ENCODE measurements around the gene TMEM185B.

TMEM185B gene

DNA sequence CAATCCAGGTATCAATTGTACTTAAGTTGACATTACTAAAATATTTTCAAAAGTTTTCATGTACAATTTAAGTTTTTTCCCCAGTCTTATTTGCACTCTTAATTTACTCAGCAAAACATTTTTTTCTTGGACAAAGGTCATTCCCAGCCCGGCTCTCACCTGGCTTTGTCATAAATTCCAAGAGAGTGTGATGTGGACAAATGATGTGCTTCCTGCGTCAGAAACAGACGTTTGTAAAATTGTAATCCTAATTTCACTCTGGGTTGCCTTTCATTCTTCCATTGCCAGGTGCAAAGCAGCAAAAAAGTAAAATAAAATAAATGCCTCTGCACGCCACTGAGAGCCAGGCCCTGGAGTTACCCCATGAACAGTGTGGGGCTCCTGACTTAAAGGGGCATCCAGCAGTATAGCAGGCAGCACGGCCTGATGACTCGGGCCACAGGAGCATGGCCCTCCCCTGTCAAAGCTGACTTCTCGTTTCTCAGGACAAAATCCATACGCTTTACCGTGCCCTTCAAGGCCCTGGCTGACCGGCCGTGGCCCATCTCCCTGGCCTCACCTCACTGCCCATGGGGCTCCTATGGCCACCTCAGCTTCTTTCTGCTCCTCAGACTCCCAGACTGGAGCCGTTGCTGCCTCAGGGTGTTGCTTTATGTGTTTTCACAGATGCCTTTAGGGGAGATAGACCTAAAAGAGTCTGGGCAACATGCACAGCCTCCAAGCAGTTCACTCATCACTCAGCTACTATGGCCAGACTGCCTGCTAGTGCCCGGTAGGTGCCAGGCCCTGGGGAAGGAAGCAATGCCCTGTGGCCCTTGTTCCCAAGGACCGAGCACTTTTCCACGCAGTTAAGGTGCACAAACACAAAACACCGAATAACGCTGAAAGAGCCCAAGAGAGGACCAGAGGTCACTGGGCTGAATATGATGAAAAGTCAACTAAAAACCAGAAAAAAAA lies 7.6 kb upstream of the TMEM185B start:
- no peak for DNase-seq

DNA sequence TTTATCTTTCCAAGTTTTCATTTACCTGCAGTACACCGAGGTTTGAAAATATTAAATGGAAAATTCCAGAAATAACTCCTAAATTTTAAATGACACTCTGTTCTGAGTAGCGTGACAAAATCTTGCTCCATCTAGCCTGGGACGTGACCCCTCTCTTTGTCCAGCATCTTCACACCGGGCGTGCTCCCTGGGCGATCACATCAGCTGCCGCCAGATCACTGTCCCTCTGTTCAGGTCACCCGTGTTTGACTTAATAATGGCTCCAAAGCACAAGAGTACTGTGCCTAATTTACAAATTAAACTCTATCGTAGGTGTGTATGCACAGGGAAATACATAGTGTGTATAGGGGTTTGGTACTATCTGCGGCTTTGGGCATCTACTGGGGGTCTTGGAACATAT lies 6.1 kb upstream of the TMEM185B start:
- no peak for DNase-seq

DNA sequence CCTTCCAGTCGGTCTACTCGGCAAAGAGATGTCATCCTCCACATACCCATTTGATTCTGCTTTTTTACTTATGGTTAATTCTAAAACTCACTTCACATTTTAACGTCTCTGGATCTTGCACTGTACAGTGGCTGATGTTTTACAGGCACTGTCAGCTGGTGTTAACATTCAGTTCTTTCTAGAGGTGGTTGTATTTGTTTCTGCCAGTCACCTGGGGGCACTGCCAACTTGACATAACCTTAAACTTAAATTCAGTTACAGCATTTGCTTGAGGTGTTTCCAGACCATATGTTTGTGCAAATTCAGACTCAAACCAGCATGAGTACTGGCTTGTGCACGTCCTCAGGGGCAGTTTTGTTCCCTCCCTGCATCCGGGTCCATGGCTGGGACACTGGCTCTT lies 5.3 kb upstream of the TMEM185B start:
- no peak for DNase-seq

DNA sequence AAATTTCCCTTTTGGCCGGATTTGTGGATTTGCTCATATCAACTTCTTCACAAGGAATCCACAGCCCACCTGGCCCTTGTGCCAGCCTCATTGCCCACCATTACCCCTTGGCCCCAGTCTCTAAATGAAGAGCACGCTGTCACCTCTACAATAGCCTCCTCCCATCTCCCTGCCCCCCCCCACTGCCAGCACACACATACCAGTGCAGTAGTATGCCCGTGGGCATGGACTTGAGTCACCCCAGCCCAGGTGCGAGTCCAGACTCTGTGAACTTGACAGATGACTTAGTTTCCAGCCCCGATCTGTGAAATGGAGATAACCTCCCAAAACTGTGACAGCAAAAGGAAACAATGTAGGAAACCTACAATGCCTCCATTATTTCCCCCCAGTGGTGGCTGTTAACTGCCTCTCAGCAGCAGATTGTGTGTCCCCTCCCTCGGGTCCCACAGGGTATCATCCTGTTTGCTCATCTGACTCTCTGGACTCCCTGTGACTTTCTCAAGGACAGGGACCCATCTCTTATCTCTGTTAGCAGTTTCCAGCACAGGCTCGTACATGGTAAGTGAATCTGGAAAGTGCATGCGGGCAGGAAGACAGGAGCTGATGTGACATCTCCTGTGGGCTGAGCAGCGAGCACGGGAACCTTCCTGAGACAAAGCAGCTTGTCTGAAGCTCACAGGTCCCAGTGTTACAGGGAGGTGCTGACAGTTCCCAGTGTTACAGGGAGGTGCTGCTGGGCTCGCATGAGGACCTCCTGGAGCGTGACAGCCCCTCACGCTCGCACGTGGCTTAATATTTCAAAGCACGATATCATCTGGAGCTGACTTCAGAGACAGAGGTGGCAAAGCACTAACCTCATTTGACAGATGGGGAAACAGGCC lies 4.2 kb upstream of the TMEM185B start:
- DNase-seq = no peak

DNA sequence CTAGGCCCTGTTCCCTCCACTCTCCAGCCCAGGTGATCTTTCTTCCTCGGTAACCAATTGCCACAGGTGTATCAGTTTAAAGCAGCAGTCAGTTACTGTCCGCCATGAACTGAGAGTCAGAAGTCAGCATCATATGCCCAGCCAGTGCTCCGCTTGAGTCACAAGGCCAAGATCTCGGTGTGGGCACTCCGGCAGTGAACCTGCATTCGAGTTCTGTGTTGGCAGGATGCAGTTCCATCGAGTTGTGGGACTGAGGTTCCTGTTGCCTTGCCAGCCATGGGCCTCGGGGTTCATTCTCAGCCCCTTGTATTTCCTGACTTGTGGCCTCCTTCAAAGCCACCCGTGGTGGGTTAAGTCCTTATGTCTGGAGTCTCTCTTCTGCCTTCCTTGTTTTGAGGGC lies 3.1 kb upstream of the TMEM185B start:
- no peak for DNase-seq

DNA sequence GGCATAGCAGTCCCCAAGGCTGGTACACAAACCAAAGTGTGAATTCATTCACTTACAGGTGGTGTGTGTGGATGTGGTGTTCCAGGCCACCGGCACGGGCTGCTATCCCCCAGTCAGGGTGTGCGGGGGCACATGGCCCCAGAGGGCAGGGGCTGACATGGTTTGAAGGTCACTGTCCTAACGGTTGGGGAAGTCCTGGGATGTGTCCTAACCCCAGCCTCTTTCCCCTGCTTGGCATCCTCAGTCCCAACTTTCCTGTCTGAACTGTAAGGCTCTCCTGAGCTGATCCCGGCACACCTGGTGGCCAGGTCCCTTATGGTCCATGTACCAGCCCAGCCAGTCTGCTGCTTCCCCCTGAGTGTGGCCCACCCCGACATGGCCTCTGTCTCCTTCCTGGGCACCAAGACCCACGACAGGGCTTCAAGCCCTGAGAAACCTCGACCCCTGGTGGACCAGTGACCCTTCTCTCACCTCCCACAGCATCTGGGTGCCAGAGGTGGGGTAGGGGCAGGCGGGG lies 2.4 kb upstream of the TMEM185B start:
- DNase-seq = no peak

DNA sequence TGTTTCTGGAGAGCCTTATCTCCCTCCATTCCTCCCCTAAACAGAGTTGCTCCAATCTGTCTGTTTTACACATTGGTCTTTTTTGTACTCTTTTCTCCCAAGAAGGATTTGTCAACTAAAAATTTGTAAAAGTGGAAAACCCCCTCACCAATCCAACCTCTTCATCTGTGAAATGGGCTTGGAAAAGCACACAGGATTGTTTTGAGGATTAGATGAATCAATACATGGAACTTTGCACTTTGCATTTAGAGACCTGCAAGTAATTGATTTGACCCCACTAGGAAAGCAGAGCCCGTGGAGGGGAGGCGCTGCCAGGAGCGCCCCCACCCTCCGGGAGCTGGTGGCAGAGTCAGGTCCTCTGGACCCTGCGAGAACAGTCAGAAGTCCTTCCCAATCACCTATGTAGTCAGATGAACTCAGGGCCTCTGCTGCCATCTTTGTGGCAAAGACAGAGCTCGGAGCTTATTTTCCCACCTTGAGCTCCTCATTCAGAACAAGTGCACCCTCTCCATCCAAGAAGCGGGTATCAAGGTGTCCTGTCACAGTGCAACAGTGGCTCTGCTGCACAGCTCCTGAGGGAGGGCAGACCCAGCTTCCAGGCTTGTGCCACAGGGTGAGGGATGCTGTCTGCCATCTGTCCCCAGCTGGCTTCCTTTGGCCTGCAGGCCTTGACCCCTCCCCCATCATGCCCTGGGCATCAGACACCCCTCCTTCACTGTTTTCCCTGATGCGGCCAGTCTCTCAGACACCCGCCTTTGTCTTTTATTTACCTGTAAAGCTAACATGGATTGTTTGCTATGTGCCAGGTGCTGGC lies 1.7 kb upstream of the TMEM185B start:
- no peak for DNase-seq

DNA sequence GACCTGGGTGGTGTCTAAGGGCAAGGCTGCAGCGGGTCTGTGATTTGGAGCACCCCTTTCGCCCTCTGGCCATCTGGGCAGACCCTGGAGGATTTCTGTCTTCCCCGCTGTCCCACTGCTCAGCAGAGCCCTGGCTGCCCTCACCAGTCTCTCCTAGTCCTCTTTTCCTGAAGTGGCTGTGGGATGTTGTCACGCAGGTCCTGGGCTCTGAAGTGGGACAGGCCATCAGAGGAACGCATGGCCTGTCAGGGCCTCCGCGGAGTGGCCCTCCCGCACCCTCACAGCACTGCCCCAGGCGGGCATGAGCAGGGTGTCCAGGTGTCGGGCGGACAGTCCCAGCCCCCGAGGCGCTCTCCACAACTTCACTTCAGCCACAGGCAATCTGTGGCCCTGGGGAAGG lies 1.1 kb upstream of the TMEM185B start:
- DNase-seq = no peak

DNA sequence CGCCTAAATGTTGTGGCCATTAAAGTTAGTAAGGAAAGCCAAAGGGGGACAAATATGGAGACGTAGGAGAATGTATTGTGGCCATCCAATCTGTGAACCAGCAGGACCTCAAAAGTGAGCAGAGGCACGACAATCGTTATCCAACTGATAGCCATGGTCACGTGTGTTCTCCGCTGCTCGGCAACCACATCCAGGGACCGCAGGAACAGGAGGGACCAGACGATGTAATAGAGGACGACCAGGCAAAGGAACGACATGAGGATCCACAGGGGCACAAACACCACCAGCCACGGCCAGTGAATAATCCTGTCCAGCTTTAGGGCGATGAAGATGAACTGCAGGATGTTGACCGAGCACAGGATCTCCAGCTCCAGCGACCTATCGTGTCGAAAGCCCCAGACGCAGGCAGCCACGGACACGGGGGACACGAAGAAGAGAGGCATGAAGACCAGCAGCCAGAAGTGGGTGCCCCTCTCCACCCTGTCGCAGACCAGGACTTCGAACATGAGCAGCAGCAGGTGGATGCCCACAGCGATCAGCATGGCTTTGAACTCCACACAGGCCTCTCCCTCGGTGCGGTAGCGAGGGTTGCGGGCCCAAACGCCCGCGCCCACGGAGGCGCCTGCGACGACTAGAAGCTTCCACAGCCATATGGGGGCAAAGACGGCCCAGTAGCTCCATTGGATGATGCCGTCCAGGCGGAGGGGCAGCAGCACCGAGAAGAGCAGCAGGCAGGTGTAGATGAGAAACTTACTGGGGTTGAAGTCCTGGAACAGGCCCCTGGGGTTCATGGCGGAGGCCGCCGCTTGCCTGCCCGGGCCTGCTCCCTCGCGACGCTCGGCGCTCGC lies 790 bp downstream of the TMEM185B start:
- no peak for DNase-seq

DNA sequence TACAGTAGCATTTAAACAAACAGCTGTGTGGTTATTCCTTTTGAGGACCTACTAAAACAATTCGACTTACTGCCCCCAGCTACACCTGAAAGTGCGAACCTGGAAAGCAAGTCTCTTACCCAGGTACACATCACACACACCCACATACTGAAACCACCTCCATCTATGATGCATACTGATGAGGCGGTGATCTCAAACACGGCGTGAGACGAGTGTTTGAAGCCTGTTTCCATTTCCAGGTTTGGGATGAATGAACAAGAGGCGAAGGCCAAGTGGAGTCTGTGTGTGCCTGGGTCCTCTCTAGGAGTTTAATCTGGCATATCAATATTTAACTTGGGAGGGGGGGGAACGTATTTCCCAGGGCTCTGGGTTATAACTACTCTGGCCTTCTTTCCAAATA lies 1.6 kb downstream of the TMEM185B start:
- no peak for DNase-seq

DNA sequence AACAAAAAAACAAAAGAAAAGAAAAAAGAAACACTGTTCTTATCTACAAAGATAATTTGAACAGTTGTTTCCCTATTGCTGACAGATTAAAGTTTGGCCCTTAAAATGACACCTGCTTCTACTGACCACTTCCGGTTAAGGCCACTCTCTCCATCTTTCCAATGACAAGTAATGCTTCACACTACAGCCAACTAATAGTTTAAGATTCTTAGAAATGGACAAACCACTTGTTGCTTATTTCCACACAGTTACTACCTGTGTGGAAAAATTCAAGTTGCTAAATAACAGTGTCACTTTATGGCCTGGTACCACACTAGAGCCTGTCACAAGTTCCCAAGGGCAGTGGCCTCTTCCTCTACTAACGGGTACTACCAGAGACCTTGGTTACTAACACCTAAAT lies 2.4 kb downstream of the TMEM185B start:
- DNase-seq = no peak

DNA sequence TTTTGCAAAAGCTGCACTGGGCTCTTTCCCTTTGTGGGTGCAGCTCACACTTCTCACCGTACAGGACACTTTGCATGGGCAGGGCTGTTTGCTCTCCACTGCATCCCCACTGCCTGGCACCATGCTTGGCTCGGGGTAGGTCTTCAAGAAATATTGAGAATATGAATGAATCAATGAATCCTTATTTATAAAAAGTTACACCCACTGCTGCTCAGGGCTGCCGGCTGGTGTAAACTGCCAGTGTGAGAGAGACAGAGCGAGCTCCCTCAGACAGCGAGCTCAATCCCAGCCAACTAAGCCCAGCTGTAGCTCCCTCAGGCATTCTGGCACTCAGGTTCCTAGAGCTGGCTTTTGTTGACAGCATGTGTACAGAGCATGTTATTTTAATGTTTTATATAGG lies 3.4 kb downstream of the TMEM185B start:
- no peak for DNase-seq

DNA sequence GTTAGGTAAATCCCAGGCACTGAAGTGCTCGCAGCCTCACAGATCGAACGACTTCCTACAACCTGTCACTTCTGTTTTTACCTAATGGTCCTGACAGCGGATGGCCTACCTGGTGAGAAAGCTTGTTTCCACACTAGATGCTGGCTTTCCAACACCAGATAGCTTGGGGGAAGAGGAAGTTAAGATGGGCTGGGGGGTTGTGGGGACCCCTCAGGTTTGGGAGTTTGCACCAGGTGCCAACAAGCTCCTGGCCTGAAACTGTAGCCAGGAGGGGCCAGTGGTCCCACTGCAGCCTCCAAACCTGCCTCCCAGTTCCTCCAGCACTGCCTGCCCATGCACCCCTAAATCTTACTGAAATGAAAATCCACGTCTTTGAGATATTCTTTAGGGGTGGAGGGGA lies 3.9 kb downstream of the TMEM185B start:
- DNase-seq = no peak

DNA sequence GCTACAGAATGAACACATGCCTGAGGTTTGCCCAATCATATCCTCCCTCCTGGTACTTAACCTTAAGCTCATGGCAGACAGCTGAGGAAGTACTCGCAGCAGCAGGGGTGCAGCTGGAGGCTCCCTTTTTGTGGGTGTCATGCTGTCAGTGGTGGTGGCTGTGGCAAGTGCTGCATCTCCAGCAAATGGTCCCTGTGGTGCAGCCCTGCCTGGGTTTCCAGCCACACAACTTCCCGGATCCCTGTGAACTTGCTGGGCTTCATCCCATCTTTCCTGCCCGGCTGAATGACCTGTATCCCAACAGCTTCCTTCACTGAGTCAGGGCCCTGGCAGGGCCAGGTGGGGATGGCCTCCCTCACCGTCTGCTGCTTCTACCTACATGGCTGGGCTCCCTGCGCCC lies 5.0 kb downstream of the TMEM185B start:
- no peak for DNase-seq

DNA sequence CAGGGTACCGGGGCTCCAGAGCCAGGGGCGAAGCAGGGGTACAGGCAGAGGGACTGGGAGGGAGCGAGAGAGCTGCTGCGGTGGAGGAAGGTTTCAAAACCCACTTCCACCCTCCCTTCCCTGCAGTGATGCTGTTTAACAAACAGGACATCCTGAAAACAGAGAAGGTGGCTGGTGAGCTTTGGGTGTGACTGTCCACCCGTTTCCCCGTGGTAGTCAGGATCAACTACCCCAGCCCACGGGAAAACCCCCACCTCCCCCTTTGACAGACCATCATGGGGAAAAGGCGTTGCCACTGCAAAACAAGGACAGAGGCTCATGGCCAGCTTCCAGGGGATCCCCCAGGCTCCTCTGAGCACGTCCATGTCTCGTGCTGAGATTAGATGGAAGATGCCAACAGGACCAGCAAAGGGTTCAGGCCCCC lies 12.9 kb downstream of the TMEM185B start:
- DNase-seq = no peak

DNA sequence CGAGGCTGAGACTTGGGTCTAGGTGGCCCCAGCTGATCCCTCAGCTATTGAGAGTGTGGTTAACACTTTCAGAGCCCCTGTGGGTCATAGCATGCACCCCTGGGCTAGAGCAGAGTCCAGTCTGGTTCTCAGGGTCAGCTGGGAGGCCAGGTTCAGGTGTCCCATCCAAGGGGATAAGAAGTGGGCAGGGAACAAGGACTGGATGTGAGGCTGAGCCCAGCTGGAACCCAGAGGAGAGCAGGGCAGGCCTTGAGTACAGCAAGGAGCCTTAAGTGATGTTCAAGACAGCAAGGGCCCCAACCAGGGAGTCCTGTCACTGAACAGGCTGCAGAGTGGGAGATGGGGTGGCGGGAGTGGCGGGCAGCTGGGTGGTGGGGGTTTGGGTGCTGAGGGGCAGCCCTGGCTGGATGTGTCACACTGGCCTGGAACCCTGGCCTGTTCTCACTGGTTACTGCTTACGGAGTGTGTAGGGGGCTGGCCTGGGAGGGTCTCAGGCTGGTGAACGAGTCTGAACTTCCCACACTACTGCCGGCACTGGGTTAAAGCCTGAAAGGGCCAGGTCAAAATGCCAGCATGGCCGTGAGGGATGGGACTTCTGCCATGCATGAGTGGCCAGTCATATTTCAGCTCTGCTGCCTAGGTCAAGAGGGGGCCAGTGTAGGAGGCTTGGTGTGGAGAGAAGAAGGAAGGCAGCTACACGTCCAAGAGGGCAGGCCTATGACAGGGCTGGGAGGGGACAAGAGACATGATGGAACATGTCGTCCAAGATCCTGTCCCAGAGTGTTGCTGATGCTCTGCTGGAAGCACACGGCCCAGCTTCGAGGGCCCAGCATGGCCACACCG lies 13.6 kb downstream of the TMEM185B start:
- no peak for DNase-seq

DNA sequence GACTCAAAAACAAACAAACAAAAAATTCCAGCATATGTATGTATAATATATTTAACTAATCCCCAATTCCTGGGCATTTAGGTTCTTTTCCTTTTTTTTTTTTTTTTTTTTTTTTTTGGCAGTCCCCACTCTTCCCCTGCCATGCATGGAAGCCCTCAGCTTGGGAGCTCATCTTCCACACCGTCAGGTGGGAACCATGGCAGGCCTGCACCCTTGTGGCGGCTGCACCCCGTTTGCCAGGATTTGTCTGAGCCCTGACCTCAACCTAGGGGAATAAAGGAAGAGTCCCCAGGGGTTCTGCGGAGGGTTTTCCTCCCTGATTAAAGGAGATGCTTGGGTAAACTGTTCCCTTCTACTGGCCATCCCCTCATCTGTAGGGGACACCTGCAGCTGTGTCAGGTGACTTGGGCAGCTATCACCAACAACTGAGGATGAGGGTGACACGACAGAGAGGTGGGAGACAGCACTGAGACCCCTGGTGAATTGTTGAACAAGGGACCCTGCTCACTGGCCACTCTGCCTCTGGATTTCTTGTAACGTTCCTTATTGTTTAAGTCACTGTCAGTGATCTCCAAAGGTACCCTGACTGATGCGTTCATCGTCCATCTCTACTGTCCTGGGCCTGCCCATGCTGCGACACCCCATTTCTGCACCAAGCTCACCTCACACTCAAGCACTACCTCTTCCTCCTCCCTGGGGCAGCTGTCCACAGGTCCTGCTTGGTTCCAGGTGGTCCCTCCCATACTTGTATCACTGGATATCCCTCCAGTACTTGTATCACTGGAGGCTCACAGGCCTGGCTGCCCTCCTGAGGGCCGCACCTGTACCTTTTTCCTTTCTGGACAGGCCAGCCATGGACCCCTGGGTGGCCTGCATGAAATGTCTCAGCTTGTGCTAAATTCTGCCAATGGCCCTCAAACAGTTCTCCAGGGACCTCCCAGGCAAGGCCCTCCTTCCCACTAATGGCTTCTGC lies 14.5 kb downstream of the TMEM185B start:
- no peak for DNase-seq

DNA sequence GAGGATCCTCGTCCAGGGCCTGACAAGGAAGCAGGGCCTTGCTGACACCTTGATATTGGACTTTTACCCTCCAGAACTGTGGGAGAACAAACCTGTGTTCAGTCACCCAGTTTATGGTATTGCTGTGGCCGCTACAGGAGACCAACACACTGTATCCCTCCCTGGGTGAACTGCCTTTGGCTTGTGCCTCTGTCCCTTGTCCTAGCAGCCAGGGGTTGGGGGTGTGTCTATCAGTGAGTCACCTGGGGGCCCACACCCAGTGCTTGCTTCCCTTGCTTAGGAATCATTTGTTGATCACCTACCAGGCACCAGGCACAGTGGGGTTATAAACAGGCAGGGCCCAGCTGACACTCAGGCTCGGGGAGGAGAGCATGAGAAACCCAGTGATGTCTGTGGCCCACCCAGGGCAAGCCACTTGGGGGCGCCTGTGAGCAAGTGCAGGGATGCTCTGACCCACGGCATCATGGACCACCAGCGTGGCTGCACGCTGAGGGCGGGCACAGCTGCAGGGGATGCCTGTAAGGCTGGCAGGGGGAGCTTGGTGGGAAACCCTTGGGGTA lies 17.1 kb downstream of the TMEM185B start:
- DNase-seq = no peak

DNA sequence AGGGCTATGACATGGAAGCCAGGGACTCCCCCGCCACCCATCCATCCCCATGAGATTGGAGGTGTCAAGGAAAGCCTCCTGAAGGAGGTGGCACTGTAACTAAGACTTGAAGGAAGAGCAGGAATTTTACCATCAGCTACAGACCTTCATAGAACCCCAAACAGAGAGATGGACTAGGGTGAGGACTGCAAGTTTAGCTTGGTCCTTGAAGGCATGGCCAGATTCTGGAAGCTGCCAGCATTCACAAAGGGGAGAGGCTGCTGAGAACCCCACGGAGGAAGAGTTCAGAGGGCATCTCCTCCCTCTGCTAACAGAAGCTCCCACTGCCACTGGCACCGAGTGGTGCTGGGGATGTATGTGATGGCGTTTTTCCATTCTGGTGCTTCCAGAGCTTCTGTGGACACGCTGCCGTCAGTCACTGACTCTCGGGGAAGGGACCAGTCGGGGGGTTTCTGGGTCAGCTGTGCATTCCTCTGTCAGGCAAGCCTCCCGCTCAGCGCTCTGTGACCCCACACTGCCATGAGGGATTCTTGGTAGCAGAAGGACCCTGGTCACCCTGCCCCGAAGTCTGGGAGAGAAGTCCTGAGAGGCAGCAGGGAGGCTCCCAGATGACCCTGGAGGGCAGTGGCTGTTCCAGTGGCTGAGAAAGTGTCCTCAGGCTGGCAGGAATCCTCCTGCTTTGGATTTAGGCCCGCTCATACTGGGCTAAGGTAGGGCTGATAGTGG lies 18.1 kb downstream of the TMEM185B start:
- no peak for DNase-seq
